Gastrocnemius medialis (tissue), 4 donors: ENCODE data around the gene CPA5. TPM values are rescaled to one million over a fixed set of nuclear protein-coding genes. Genes with fewer than 3 reads are reported as not detected.
A peak's percentile ranks its signal among the peaks of the same experiment; 100 is the strongest.

Experiments used
- ATAC-seq, 2 donors: fragments of 150-250 bp; one replicate each; pipeline ENCODE4 v1.9.1; 2016
- DNase-seq, 2 donors: peaks; one replicate each; pipeline ENCODE4 v3.0.0-alpha.2; 2019
- H3K27ac ChIP-seq, 4 donors: fragments of 200-600 bp; sonication (generic); 1 replicate in 1 of 4; 2 replicates in 3 of 4; pipeline ENCODE4 v1.5.1; 2016 to 2018; ENCODE audit warnings: mild to moderate bottlenecking in 2 of 4, moderate library complexity in 1 of 4
- H3K27me3 ChIP-seq, 3 donors: fragments of 200-600 bp; sonication (generic) in 2 of 3; 1 replicate in 1 of 3; 2 replicates in 2 of 3; pipeline versions ENCODE4 v1.5.1 to v1.6.0; 2016 to 2019; ENCODE audit warnings: mild to moderate bottlenecking in 1 of 3, moderate library complexity in 1 of 3
- H3K36me3 ChIP-seq, 2 donors: fragments of 200-600 bp; sonication (generic) in 1 of 2; one replicate each; pipeline ENCODE4 v1.5.1; 2017 to 2018
- H3K4me1 ChIP-seq, 2 donors: fragments of 200-600 bp; sonication (generic) in 1 of 2; one replicate each; pipeline ENCODE4 v1.5.1; 2016 to 2017; ENCODE audit warnings: mild to moderate bottlenecking in 2 of 2
- H3K4me3 ChIP-seq, 4 donors: fragments of 200-600 bp; sonication (generic) in 3 of 4; 1 replicate in 1 of 4; 2 replicates in 3 of 4; pipeline ENCODE4 v1.5.1; 2016 to 2019; ENCODE audit warnings: mild to moderate bottlenecking in 2 of 4
- H3K9me3 ChIP-seq, 3 donors: fragments of 200-600 bp; sonication (generic) in 2 of 3; 1 replicate in 1 of 3; 2 replicates in 2 of 3; pipeline ENCODE4 v1.5.1; 2016 to 2019
- CTCF ChIP-seq, 5 experiments: fragments of 450-650 bp in 3 of 5; fragments of 200-600 bp in 2 of 5; sonication (generic) in 2 of 5; IDR thresholded peaks in 4 of 5; conservative IDR thresholded peaks in 1 of 5; 1 replicate in 4 of 5; 2 replicates in 1 of 5; pipeline ENCODE4 v1.5.1; 2016 to 2019; ENCODE audit warnings: antibody characterized with exemption in 5 of 5, mild to moderate bottlenecking in 3 of 5, moderate library complexity in 3 of 5
- POLR2A ChIP-seq, 2 donors: fragments of 450-650 bp; IDR thresholded peaks; one replicate each; pipeline ENCODE4 v1.6.1; 2017; ENCODE audit warnings: antibody characterized with exemption in 2 of 2, mild to moderate bottlenecking in 2 of 2, moderate library complexity in 2 of 2
- in situ Hi-C, 4 donors: fragments of 200-750 bp; cut with MboI; loops; one replicate each; pipeline versions ENCODE4 v1.15.0 to v1.8.0; 2017; ENCODE audit warnings: low sequenced_read_pairs in 4 of 4
- intact Hi-C: fragments of 100-400 bp; cut with DNase I; formaldehyde crosslinking; loops from one replicate; pipeline ENCODE4 v1.15.1; 2023; ENCODE audit warnings: low total_unique reads
- total RNA-seq, 4 donors: library from RNA; depleted of rRNA; stranded (reverse); fragments of >200 nt; gene quantifications; one replicate each; pipeline versions ENCODE4 v1.1.0 to v1.2.3, GENCODE V29; 2016

CPA5 gene
- total RNA-seq, 4 donors from 2014 or later = not detected

GRCh38 chr7:130346177-130346905 lies 1.7 kb downstream of the CPA5 start:
- ATAC-seq = no peak
- in situ Hi-C loops = no loop called here

GRCh38 chr7:130346941-130347340 lies 2.3 kb downstream of the CPA5 start:
- DNase-seq = no peak
- no peak for ATAC-seq
- H3K27ac ChIP-seq = no peak overlapping the region
- no peaks in the 10 kb centered on the region for H3K36me3 ChIP-seq
- no peak overlapping the region for H3K4me3 ChIP-seq
- intact Hi-C loops = no loop called here
- peaks cover 0 to 10% (median 0%) of the 10 kb centered on the region in 3 donors for H3K27me3 ChIP-seq
- H3K4me1 ChIP-seq = peaks cover 0 to 4% of the 10 kb centered on the region in 2 donors
- TF ChIP-seq CTCF (IDR thresholded peaks at IDR 0.05 in 4 of 5, conservative IDR thresholded peaks at IDR 0.05 in 1 of 5) (no peak), POLR2A (IDR thresholded peaks at IDR 0.05) (no peak)
- in situ Hi-C loops = no loop called here
- H3K9me3 ChIP-seq = no peaks in the 10 kb centered on the region

More at GRCh38 chr7:130346177-130346905, 1.7 kb downstream of the CPA5 start:
- no peak for DNase-seq
- intact Hi-C loops = no loop called here
- no peak for TF ChIP-seq CTCF (IDR thresholded peaks at IDR 0.05 in 4 of 5, conservative IDR thresholded peaks at IDR 0.05 in 1 of 5)
- TF ChIP-seq POLR2A (IDR thresholded peaks at IDR 0.05) = no peak
- no peaks in the 10 kb centered on the region for H3K9me3 ChIP-seq
- H3K36me3 ChIP-seq = no peaks in the 10 kb centered on the region
- H3K27ac ChIP-seq = no peak overlapping the region
- peaks cover 0 to 3% of the 10 kb centered on the region in 2 donors for H3K4me1 ChIP-seq
- H3K27me3 ChIP-seq = peaks cover 0 to 5% (median 0%) of the 10 kb centered on the region in 3 donors
- no peak overlapping the region for H3K4me3 ChIP-seq

- ATAC-seq (peak in 1 of 2 donors; percentile 14), DNase-seq (no peak)
- peaks cover 3 to 4% of the 10 kb centered on the region in 2 donors for H3K4me1 ChIP-seq
- no peak overlapping the region for H3K4me3 ChIP-seq
- no peaks in the 10 kb centered on the region for H3K36me3 ChIP-seq
- in situ Hi-C loops = no loop called here
- peak overlapping the region; percentile 43 to 72 (median 64) for H3K27ac ChIP-seq
- peaks cover 0 to 10% (median 0%) of the 10 kb centered on the region in 3 donors for H3K27me3 ChIP-seq
- no peaks in the 10 kb centered on the region for H3K9me3 ChIP-seq
- no peak for TF ChIP-seq POLR2A (IDR thresholded peaks at IDR 0.05)
- TF ChIP-seq CTCF (IDR thresholded peaks at IDR 0.05 in 4 of 5, conservative IDR thresholded peaks at IDR 0.05 in 1 of 5) = no peak
- intact Hi-C loops = loop anchor here (5.0 kb wide), 1 partner anchor 73 kb away; no protein-coding TSS in a partner anchor
These were observed 5.5 kb downstream of the CPA5 start for GRCh38 chr7:130349911-130350782.

GRCh38 chr7:130350945-130351790 lies 6.6 kb downstream of the CPA5 start:
- ATAC-seq (peak in 1 of 2 donors; percentile 18), DNase-seq (no peak)
- Histone ChIP-seq H3K27ac (peak overlapping the region; percentile 43 to 72 (median 64)), H3K27me3 (peaks cover 0 to 10% (median 0%) of the 10 kb centered on the region in 3 donors), H3K36me3 (no peaks in the 10 kb centered on the region), H3K4me1 (peaks cover 4 to 10% of the 10 kb centered on the region in 2 donors), H3K9me3 (no peaks in the 10 kb centered on the region), H3K4me3 (no peak overlapping the region)
- in situ Hi-C loops (no loop called here), intact Hi-C loops (loop anchor here (5.0 kb wide), 1 partner anchor 74 kb away; no protein-coding TSS in a partner anchor)
- no peak for TF ChIP-seq POLR2A (IDR thresholded peaks at IDR 0.05)
- TF ChIP-seq CTCF (IDR thresholded peaks at IDR 0.05 in 4 of 5, conservative IDR thresholded peaks at IDR 0.05 in 1 of 5) = no peak
